ENCODE measurements around the gene MYH3.

DNA sequence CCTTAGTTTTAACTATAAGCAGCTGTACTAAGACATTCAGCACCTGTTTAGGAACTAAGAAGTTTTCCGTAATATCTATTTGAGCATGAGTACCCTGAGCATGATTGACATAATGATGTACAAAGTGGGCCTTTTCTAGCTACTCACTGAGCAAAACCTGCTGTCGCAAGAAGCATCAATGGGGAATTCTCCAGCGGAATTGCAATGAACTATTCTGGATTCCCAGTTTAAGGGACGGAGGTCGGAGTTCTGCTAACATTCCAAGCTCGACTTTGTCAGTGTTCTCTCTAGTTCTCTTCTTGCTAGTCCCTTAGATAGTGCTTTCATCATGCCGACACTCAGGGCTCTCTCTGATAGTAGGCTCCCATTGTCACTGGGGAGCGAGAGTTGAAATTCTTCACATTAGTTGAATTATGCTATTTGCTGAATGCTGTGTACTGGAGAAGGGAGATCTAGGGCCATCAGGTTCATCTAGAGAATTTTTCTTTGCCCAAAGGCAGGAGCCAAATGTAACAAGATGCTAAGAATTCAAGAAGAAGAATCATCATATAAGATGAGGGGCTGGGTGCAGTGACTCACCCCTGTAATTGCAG is 67.5 kb downstream of the MYH3 start:
- TF ChIP-seq, protein P1, sequence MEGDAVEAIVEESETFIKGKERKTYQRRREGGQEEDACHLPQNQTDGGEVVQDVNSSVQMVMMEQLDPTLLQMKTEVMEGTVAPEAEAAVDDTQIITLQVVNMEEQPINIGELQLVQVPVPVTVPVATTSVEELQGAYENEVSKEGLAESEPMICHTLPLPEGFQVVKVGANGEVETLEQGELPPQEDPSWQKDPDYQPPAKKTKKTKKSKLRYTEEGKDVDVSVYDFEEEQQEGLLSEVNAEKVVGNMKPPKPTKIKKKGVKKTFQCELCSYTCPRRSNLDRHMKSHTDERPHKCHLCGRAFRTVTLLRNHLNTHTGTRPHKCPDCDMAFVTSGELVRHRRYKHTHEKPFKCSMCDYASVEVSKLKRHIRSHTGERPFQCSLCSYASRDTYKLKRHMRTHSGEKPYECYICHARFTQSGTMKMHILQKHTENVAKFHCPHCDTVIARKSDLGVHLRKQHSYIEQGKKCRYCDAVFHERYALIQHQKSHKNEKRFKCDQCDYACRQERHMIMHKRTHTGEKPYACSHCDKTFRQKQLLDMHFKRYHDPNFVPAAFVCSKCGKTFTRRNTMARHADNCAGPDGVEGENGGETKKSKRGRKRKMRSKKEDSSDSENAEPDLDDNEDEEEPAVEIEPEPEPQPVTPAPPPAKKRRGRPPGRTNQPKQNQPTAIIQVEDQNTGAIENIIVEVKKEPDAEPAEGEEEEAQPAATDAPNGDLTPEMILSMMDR (IDR thresholded peaks at IDR 0.05 in 2 of 3, conservative IDR thresholded peaks at IDR 0.05 in 1 of 3; ENCODE audit: control insufficient read depth in 2 of 3, extremely low read depth in 1 of 3, insufficient read depth in 1 of 3, low read depth in 3 of 3, low read length in 3 of 3): no peak
- no peak for TF ChIP-seq SMARCA5 (IDR thresholded peaks at IDR 0.05)
- TF ChIP-seq POLR2A (IDR thresholded peaks at IDR 0.05; ENCODE audit: low read depth, low read length): no peak
- TF ChIP-seq, protein P2, sequence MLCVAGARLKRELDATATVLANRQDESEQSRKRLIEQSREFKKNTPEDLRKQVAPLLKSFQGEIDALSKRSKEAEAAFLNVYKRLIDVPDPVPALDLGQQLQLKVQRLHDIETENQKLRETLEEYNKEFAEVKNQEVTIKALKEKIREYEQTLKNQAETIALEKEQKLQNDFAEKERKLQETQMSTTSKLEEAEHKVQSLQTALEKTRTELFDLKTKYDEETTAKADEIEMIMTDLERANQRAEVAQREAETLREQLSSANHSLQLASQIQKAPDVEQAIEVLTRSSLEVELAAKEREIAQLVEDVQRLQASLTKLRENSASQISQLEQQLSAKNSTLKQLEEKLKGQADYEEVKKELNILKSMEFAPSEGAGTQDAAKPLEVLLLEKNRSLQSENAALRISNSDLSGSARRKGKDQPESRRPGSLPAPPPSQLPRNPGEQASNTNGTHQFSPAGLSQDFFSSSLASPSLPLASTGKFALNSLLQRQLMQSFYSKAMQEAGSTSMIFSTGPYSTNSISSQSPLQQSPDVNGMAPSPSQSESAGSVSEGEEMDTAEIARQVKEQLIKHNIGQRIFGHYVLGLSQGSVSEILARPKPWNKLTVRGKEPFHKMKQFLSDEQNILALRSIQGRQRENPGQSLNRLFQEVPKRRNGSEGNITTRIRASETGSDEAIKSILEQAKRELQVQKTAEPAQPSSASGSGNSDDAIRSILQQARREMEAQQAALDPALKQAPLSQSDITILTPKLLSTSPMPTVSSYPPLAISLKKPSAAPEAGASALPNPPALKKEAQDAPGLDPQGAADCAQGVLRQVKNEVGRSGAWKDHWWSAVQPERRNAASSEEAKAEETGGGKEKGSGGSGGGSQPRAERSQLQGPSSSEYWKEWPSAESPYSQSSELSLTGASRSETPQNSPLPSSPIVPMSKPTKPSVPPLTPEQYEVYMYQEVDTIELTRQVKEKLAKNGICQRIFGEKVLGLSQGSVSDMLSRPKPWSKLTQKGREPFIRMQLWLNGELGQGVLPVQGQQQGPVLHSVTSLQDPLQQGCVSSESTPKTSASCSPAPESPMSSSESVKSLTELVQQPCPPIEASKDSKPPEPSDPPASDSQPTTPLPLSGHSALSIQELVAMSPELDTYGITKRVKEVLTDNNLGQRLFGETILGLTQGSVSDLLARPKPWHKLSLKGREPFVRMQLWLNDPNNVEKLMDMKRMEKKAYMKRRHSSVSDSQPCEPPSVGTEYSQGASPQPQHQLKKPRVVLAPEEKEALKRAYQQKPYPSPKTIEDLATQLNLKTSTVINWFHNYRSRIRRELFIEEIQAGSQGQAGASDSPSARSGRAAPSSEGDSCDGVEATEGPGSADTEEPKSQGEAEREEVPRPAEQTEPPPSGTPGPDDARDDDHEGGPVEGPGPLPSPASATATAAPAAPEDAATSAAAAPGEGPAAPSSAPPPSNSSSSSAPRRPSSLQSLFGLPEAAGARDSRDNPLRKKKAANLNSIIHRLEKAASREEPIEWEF (IDR thresholded peaks at IDR 0.05; ENCODE audit: insufficient replicate concordance, low read depth, low read length): no peak
- TF ChIP-seq RFX5 (IDR thresholded peaks at IDR 0.05; ENCODE audit: low read depth, low read length): no peak
- TF ChIP-seq ESRRA (IDR thresholded peaks at IDR 0.05; ENCODE audit: low read length): no peak
- TF ChIP-seq, protein P3, sequence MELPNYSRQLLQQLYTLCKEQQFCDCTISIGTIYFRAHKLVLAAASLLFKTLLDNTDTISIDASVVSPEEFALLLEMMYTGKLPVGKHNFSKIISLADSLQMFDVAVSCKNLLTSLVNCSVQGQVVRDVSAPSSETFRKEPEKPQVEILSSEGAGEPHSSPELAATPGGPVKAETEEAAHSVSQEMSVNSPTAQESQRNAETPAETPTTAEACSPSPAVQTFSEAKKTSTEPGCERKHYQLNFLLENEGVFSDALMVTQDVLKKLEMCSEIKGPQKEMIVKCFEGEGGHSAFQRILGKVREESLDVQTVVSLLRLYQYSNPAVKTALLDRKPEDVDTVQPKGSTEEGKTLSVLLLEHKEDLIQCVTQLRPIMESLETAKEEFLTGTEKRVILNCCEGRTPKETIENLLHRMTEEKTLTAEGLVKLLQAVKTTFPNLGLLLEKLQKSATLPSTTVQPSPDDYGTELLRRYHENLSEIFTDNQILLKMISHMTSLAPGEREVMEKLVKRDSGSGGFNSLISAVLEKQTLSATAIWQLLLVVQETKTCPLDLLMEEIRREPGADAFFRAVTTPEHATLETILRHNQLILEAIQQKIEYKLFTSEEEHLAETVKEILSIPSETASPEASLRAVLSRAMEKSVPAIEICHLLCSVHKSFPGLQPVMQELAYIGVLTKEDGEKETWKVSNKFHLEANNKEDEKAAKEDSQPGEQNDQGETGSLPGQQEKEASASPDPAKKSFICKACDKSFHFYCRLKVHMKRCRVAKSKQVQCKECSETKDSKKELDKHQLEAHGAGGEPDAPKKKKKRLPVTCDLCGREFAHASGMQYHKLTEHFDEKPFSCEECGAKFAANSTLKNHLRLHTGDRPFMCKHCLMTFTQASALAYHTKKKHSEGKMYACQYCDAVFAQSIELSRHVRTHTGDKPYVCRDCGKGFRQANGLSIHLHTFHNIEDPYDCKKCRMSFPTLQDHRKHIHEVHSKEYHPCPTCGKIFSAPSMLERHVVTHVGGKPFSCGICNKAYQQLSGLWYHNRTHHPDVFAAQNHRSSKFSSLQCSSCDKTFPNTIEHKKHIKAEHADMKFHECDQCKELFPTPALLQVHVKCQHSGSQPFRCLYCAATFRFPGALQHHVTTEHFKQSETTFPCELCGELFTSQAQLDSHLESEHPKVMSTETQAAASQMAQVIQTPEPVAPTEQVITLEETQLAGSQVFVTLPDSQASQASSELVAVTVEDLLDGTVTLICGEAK (IDR thresholded peaks at IDR 0.05; ENCODE audit: borderline replicate concordance): no peak

Measured in GM12878 (cell line).